ENCODE data around the gene NAALADL2.
"Not testable (repeated sequence)": the region's sequence is repeated elsewhere in the genome, so short reads cannot be mapped to it uniquely, and the experiment has no call there.

Gene NAALADL2

GRCh38 chr3:175729466-175729865 lies 870.3 kb downstream of the NAALADL2 start:
- no peak for DNase-seq

- DNase-seq: no peak
Measured at GRCh38 chr3:175731543-175731942, 872.4 kb downstream of the NAALADL2 start.

GRCh38 chr3:175732017-175732416 lies 872.9 kb downstream of the NAALADL2 start:
- DNase-seq: no peak

GRCh38 chr3:175735866-175736265 lies 876.7 kb downstream of the NAALADL2 start:
- no peak for DNase-seq

GRCh38 chr3:175737646-175738572 lies 878.8 kb downstream of the NAALADL2 start:
- DNase-seq: no peak

GRCh38 chr3:175741951-175742350 lies 882.8 kb downstream of the NAALADL2 start:
- DNase-seq: no peak

GRCh38 chr3:175743733-175744400 lies 884.7 kb downstream of the NAALADL2 start:
- no peak for DNase-seq

- DNase-seq: no peak
Measured at GRCh38 chr3:175746308-175746707, 887.2 kb downstream of the NAALADL2 start.

- no peak for DNase-seq
Measured at GRCh38 chr3:175748087-175748730, 889.1 kb downstream of the NAALADL2 start.

GRCh38 chr3:175749981-175750380 lies 890.8 kb downstream of the NAALADL2 start:
- no peak for DNase-seq

GRCh38 chr3:175751089-175751488 lies 892.0 kb downstream of the NAALADL2 start:
- DNase-seq: no peak

- no peak for DNase-seq
Measured at GRCh38 chr3:175763948-175764347, 904.8 kb downstream of the NAALADL2 start.

GRCh38 chr3:175764722-175765121 lies 905.6 kb downstream of the NAALADL2 start:
- DNase-seq: no peak

- no peak for DNase-seq
Measured at GRCh38 chr3:175770426-175770825, 911.3 kb downstream of the NAALADL2 start.

- DNase-seq: no peak
Measured at GRCh38 chr3:175777495-175777894, 918.4 kb downstream of the NAALADL2 start.

GRCh38 chr3:175777965-175778364 lies 918.8 kb downstream of the NAALADL2 start:
- DNase-seq: no peak

- no peak for DNase-seq
Measured at GRCh38 chr3:175778994-175779393, 919.9 kb downstream of the NAALADL2 start.

GRCh38 chr3:175787109-175787508 lies 928.0 kb downstream of the NAALADL2 start:
- not testable (repeated sequence) for DNase-seq

- DNase-seq: no peak
Measured at GRCh38 chr3:175792245-175792644, 933.1 kb downstream of the NAALADL2 start.

- DNase-seq: no peak
Measured at GRCh38 chr3:175798326-175798725, 939.2 kb downstream of the NAALADL2 start.

- no peak for DNase-seq
Measured at GRCh38 chr3:175805825-175806224, 946.7 kb downstream of the NAALADL2 start.

GRCh38 chr3:175807175-175807574 lies 948.0 kb downstream of the NAALADL2 start:
- DNase-seq: no peak

GRCh38 chr3:175818811-175819464 lies 959.8 kb downstream of the NAALADL2 start:
- DNase-seq: no peak

Data from NCI-H146 (cell line).